ENCODE results near the gene C6. TPM values are rescaled to one million over a fixed set of nuclear protein-coding genes. Genes with fewer than 3 reads are reported as not detected.
"Not testable (repeated sequence)": the region's sequence is repeated elsewhere in the genome, so short reads cannot be mapped to it uniquely, and the experiment has no call there.

C6 gene
- total RNA-seq, 1 donor from 2014 or later: 6.1 TPM

DNA sequence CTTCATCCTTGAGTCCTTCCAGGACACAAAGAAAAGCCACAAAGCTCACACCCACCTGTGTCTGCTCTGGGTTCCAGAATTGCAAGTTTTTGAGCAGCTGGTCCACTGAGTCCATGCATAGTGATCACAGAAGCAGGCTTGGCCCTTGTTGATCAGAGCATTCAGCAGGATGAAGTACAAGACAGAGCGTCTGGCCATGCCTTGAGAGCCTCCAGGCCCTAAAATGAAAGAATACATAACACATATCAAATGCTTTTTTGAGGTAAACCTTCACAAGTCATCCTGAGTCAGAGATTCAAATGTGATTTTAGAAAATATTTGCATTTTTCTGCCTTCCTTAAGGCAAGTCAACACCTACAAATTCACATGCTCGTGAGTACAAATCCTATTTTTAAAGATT lies 10.3 kb downstream of the C6 start:
- intact Hi-C loops (cut with DNase I): no loop called here
- ATAC-seq (no peak), DNase-seq (ENCODE audit: low spot score) (no peak)

DNA sequence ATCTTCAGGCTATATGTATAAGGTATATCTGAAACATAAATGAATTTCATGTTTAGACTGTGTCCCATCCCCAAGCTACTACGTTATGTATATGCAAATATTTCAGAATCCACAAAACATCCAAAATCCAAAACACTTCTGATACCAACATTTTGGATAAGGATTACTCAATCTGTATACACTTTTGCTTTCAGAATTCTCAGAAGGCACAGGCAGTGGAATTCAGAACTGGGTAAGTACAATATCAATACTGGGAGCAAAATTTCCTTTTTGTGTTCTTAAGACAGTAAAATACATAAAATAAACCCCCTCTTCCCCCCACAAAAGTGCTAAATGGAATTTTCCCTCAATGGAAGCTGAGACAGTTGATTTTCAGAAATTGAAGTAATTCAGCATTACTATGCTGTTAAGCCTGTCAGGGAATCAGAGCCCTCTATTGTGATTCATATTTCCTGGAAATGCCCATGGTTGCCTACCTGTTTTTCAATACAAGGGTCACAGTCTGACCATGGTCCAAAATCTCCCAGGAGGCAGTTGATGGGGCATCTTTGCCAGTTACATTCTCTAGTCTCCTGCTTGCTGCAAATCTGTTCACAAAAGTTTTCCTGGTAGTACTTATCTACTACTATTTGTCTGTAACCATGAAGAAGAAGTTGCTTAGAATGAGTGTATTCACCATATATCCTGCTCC lies 12.1 kb downstream of the C6 start:
- intact Hi-C loops (cut with DNase I): no loop called here
- ATAC-seq: peak; percentile 49
- DNase-seq (ENCODE audit: low spot score): no peak

DNA sequence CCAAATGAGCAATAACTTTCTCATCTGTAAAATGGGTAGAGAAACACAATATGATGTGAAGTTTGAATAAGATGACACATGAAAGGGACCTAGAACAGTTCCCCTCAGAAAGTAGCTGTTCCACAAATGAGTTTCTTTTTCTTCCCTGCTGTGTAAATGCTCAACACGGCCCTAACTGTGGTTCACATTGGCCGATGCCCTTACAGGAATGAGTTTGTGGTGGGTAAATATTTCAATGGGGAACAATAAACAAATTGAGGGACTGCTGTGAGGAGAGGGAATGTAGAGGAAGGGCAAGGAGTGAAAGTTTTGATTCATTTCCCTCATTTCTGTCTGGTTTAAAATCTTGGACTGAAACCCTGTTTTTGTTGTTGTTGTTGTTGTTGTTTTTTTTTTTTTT lies 12.8 kb downstream of the C6 start:
- intact Hi-C loops (cut with DNase I): no loop called here
- DNase-seq (ENCODE audit: low spot score) (no peak), ATAC-seq (no peak)

DNA sequence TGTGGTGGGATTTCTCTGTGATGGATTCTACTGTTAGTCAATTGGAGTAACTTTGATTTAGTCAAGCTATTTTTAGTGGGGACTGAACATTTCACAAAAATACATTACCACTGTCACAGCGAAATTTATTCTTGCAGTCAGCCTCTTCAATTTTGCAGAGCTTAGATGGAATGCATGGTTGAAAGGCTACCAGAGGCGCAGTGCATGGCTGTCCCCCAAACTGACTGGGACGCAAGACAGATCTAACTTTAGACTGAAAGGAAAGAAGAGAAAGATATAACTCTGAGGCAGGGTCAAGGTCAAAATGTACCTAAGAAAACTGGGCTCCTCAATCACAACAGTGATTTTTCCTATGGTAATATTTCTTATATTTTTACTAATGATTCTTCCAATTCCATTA lies 13.7 kb downstream of the C6 start:
- ATAC-seq (no peak), DNase-seq (ENCODE audit: low spot score) (no peak)
- intact Hi-C loops (cut with DNase I): no loop called here

DNA sequence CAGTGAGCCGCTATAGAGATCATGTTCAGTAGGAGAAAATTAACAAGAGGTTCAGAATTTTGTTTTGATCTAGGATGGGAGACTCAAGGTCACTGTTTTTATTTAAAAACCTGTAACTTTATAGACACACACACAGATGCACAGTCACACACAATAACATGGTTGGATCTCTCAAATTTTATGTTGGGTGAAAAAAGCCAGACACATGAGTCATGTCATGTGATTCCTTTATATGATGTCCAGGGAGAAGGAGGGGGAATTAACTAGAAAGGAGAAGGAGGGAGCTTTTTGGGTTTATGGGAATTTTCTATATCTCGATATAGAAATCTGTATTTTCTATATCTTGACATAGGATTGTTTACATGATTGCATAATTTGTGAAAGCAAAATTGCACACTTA lies 17.1 kb downstream of the C6 start:
- no peak for DNase-seq (ENCODE audit: low spot score)
- intact Hi-C loops (cut with DNase I): no loop called here
- ATAC-seq: no peak

DNA sequence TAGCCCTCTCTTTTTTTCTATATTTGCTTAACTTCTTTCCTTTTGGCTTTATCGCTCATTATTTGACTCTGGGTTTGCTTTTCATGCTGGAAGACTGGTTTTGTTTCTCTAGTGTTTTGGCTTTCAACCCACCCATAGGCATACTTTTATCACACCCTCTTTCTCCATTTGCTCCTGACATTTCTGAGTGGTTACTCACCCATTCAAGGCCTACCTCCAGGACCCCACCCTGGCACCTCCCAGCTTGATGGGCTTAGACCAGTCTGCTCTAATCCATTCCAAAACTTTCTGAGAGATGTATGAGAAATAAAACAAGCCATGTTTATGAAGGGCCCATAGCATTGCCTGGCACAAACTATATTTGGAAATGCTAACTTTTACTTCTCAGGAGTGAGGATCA lies 18.1 kb downstream of the C6 start:
- intact Hi-C loops (cut with DNase I): no loop called here
- no peak for ATAC-seq
- no peak for DNase-seq (ENCODE audit: low spot score)

DNA sequence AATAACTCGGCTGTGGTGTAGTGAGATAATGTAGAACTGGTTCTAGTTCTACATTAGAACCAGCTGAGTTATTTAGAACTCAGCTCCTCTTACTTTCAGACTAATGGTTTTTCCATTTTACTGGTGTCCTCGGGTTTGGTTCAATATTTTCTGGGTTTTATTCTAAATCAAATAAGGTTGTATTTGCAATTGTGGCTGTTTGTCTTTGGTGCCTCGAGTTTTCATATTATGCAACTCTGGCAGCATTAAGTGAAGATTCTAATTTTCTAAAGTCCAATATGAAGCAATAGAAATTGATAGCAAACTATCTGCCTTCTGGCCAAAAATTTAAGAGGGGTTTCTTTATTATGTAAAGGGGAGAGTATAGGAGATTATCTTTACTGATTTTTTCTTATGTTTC lies 19.0 kb downstream of the C6 start:
- intact Hi-C loops (cut with DNase I): no loop called here
- DNase-seq (ENCODE audit: low spot score) (no peak), ATAC-seq (peak; percentile 33)

DNA sequence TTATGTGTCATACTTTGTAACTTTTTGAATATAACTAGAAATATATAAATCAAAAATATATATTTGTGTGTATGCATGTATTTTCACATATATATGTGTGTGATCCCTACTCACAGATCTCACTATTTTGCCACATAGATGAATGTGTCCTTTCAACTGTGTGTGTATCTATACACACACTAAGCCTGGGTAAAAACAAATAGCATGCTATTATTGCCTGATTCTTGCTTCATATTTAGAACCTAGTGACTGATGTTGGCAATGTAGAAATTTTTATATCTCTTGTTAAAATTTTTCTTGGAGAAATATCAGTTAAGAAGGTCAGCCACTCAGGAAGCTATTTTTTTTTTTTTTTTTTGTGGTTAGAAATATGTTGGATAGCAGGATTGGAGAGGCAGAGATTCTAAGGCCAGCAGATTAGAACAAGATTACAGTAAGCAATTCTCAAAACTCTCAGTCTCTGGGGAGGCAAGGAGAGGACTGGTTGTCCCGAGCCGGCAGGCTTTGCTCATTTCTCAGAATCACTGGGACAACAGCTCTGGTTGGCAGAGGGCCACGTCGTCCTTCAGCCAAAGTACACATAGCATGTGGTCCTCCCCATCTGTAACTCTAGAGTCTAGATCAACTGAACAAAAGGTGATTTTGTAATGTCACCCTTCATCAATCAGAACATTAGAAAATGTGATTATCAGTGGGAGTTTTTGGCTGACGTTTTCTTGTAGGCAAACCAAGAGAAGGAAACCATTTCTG lies 19.7 kb downstream of the C6 start:
- peak; percentile 98 for ATAC-seq
- intact Hi-C loops (cut with DNase I): no loop called here

DNA sequence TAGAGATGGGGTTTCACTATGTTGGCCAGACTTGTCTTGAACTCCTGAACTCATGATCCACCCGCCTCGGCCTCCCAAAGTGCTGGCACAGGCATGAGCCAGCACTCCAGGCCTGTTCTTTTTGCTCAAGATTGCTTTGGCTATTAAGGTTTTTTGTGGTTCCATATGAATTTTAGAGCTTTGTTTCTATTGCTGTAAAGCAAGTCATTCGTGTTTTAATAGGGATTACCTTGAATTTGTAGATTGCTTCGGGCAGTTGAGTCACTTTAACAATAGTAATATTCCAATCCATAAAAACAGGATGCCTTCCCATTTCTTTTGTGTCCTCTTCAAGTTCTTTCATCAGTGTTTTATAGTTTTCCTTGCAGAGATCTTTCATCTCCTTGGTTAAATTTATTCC lies 22.1 kb downstream of the C6 start:
- DNase-seq (ENCODE audit: low spot score): no peak
- intact Hi-C loops (cut with DNase I): no loop called here
- ATAC-seq: no peak

More for the DNA sequence above, 19.7 kb downstream of the C6 start:
- peak; percentile 97 for DNase-seq (ENCODE audit: low spot score)

DNA sequence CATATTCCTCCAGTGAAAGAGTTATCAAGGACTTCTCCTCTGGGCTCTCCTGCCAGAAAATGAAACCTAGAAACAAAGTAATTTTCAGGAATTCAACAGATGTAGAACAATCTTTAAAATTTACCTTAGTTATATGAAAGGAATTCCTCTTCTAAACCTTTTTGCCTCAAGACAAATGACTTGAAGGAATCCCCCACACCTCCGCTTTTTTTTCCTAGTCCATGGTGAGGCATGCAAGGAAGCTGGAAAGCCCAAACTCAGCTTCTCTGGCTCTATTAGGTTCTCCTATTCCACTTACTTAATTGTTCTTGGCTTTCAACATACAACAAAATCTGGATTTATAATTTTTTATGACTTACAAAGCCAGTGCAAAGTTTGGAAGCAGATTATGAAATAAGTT lies 27.2 kb downstream of the C6 start:
- no peak for DNase-seq (ENCODE audit: low spot score)
- ATAC-seq: peak; percentile 73
- intact Hi-C loops (cut with DNase I): no loop called here

DNA sequence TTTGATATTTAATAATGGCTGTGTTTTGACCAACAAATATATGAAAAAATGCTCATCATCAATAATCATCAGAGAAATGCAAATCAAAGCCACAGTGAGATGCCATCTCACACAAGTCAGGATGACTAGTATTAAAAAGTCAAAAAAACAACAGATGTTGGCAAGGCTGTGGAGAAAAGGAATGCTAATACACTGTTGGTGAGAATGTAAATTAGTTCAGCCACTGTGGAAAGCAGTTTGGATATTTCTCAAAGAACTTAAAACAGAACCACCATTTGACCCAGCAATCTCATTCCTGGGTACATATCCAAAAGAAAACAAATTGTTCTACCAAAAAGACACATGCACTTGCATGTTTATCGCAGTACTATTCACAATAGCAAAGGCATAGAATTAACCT lies 30.0 kb downstream of the C6 start:
- intact Hi-C loops (cut with DNase I); ATAC-seq; DNase-seq (ENCODE audit: low spot score): not testable (repeated sequence)

DNA sequence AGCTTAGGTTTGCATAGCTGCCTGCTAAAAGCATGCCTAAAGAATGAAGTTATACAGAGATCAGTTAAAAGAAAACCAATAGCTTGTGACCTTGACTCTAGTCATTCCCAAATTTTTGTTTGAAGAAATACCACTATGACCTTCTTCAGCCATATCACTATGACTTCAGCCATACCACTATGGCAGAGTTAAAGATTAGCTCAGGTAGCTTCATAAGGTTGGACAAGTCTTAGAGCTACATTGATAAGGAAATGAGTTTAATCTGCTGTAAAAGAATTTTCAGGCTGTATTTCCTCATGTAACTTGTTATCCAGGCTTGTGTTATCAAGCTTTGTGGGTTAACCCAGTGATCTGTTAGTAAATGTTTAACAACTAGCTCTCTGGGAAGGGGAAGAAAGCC lies 30.7 kb downstream of the C6 start:
- ATAC-seq: no peak
- intact Hi-C loops (cut with DNase I): no loop called here
- no peak for DNase-seq (ENCODE audit: low spot score)

DNA sequence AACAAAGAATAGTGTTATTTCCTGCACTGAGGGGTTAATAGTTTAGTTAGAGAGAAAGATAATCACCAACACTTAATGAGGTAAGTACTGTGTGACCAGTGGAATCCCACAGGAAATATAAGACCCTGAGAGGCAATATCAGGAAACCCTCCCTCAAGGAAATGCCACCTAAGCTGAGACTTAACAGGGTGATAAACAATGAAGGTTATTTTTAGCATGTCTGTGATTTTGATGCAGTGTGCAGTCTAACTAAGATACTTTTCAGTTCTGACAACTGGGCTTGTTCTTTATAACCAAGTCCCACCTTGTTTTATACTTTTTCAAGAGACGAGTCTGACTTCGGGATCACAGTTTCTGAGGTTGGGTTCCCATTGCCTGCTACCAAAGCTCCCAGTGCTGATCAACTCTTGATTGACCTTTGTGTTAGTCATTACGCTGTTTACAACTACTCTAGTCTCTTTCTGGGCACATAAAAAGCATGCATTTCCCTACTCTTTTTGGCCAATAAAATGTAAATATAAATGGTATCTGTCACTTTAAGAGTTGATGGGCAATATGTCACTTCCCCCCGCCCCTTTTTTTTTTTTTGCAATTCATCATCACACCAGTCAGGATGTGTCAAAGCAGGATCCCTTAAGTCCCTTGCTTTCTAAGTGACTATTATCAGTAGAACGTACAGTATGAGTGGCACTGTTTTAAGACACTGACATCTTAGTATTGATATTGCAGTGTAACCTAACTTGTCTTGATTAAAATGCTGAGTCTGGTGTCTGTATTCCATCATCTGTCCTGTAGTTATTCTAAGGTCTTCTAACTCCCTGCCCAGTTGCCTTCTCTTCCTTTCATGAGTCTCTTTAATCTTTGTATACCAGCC lies 31.4 kb downstream of the C6 start:
- no peak for DNase-seq (ENCODE audit: low spot score)
- intact Hi-C loops (cut with DNase I): no loop called here
- no peak for ATAC-seq

DNA sequence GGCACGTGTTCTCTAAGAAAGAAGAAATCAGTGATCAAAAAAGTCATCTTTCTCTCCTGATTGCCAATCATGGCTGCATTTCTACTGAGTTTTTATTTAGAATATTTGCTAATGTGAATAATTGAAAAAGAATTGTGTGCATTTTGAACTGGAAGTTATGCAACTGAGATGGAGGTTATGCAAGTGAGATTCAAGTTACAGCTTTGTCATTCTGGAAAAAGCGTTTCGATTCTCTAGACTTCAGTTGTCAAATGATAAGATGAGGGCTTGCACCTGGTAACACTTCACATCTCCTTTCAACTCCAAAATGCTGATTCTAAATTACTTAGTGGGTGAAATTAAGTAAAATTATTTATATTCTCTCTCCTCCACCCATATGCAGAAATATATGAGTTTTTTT lies 36.4 kb downstream of the C6 start:
- ATAC-seq: no peak
- intact Hi-C loops (cut with DNase I): no loop called here
- DNase-seq (ENCODE audit: low spot score): no peak

DNA sequence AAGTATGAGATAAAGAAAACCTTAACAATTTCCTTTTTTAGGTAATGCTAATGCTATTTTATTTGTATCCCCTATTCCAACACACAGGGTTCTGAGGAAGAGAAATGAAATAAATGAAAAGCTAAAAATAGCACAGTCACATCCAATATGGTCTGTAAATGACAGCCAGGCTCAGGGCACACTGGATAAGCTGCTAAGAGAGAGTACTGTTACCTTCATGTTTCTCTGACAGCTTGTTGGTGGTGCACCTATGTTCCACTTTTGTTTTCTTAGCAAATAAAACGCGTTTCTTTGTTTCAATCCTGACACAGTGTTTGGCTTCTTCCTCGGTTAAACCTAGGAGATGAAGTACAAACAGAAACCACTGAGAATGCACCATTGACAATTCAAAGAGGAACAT lies 41.3 kb downstream of the C6 start:
- DNase-seq (ENCODE audit: low spot score) (no peak), ATAC-seq (no peak)
- intact Hi-C loops (cut with DNase I): no loop called here

DNA sequence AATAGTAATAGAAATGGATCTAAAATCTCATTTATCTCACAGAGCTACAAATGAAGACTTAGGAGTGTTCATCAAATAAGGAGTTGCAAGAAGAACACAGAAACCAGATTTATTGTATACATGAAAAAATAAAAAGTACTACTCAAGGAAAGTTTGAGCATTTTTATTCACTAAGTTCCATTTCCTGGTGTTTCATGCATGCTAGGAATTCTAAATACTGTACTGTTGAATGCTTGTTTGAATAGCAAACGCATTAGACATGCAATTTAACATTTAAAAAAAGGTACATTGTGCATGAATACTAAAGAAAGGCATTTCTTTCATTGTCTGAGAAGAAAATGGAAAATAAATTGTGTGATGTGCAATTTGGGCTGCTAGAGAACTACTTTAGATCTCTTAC lies 52.1 kb downstream of the C6 start:
- DNase-seq (ENCODE audit: low spot score) (no peak), ATAC-seq (no peak)
- intact Hi-C loops (cut with DNase I): no loop called here

DNA sequence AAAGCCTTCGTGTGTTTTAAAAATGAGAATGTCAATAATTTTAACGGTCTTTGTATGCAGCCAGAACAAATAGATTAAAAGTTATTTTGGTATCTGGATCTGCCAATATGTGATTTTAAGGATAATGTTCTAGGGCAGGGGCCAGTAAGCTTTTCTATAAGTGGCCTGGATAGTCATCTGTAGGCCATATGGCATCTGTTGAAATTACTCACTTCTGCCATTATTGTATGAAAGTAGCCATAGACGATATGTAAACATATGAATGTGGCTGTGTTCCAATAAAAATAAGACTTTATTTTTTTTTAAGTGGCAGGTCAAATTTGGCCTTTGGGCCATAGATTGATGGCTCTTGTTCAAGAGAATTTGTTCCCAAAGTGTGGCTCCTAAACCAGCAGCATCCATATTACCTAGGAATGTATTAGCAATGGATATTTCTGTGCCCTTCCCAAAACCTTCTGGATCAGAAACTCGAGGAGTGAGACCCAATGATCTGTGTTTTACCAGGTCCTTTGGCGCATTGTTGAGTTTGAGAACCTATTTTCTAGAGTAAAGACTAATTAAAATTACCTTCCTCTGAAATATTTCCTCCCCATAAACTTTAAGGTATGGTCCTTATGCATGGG lies 55.9 kb downstream of the C6 start:
- ATAC-seq: no peak
- intact Hi-C loops (cut with DNase I): no loop called here
- DNase-seq (ENCODE audit: low spot score): no peak

DNA sequence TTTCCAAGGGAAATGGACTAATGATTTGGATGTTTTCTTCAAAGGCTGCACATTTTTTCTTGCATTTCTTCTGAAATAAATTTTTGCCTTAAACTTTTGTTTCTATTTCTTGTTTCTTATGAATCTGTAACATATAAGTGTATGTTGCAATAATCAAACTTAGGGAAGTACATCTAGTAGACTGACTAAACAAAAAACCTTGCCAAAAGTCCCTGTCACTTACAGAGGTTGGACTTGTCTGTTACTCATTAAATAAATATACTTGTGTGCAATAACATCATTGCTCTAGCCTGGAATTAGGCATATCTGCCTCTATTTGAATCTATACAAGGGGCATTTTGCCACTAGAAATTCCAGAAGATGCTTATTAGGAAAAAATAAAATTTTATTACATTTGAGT lies 56.6 kb downstream of the C6 start:
- intact Hi-C loops (cut with DNase I): no loop called here

DNA sequence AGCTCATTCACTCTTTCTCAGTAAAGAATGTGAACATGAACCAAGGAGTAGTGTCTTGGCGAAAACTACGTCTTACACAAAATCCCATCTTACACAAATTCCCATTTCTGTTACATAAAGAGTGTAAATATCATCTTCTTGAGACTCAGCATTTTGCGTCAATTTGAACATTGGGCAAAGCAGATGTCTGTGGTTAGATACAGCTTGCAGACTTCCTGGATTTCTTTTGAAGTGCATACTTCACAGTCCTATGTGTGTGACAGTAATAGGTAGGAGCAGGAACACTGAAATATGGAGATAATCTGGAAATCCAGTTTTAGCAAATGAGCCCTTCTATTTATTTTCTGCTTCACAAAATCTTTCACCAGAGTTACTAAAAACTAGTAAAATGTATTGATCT lies 58.8 kb downstream of the C6 start:
- no peak for ATAC-seq
- no peak for DNase-seq (ENCODE audit: low spot score)
- intact Hi-C loops (cut with DNase I): no loop called here

More for the DNA sequence above, 56.6 kb downstream of the C6 start:
- no peak for ATAC-seq
- no peak for DNase-seq (ENCODE audit: low spot score)

DNA sequence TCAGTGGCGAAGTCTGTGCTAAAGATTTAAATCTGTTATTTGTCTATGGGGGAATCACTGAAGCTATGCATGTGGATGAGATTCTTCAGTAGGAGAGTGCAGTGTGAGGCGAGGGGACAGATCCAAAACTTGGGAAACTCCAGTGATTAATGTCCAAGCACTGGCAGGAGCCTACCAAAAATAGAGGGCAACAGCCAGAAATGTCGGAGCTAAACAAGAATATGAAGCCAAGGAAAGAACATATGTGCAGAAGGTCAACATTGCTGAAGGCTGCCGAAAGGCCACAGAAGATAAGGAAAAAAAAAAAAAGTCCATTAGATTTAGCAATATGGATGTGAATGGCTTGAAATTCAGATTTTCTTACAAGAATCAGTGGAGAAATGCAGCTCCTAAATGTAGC lies 61.8 kb downstream of the C6 start:
- intact Hi-C loops (cut with DNase I): no loop called here
- DNase-seq (ENCODE audit: low spot score): no peak
- ATAC-seq: peak; percentile 41

Measured in sciatic nerve (tissue), 2 donors.